ENCODE results near the gene TMEM127.
"Not testable (repeated sequence)": the region's sequence is repeated elsewhere in the genome, so short reads cannot be mapped to it uniquely, and the experiment has no call there.

The TMEM127 gene

GRCh38 chr2:96262306-96262705 lies 3.5 kb downstream of the TMEM127 start:
- DNase-seq, result no peak

DNA sequence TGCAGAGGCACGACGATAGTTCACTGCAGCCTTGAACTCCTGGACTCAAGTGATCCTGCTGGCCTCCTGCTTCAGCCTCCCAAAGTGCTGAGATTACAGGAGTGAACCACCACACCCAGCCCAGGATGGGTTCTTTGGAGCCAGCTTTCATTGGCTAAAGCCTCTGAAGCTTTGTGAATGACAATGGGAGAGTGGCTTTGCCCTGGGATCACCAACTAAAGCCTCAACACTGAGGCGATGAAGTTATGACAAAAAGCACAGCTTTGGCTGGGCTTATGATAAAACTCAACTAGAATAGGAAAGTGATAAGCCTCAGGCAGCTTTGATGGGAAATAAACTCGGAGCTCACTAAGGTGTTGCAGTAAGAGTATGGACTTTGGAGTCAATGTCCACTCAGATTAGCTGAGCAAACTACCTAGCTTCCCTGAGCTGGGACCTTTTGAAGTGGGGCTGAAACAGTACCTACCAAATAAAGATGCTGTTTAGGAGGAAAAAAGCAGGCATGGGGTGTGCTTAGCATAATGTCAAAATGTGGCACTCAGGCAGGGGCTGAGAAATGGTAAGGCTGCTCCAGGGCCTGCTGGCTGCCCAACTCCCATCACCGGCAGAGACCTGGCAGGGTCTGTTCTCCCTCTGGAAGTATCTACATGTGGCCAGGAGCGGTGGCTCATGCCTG lies 4.3 kb downstream of the TMEM127 start:
- no peak for DNase-seq

GRCh38 chr2:96260387-96261260 lies 5.2 kb downstream of the TMEM127 start:
- DNase-seq, result no peak

- DNase-seq, result no peak
Measured at GRCh38 chr2:96259497-96259921, 6.3 kb downstream of the TMEM127 start.

DNA sequence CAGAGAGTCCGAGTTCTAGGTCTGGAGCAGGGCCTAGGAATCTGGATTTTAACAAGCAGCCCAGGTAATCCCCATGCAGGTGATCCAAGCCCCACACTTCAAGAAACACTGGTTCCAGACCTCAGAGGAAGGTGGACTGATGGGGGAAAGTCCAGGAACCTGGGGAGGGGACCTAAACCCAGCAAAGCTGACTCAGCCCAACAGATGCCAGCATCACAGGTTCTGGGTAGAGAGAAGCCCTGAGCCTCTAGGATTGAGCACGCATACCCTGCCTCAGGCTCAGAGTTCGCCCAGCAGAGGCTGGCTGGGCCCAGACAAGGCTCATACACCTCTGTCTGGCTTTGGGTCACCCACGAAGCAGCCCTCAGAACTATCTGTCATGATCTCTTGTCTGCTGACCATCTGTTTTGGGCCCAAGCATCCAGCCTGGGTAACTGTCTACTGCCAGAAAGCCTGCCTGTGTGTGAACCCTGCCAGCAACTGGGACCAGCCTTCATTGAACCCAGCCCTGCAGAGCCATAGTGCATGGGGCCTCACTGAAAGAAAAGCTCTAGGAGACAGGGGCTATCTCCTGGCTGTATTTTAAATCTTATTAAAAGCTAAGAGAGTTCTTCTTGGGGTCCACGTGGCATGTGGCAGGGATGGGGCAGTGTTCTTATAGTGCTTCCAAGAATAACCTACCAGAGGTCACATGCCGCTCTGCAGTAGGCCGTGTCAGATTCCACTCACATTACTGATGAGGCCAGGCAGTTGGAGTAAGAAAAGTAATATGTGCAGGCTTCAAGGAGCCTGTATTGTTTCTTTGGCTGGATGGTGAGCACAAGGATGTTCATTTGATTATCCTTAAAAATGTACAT lies 7.4 kb downstream of the TMEM127 start:
- no peak for DNase-seq

- not testable (repeated sequence) for DNase-seq
Measured at GRCh38 chr2:96257744-96258143, 8.1 kb downstream of the TMEM127 start.

DNA sequence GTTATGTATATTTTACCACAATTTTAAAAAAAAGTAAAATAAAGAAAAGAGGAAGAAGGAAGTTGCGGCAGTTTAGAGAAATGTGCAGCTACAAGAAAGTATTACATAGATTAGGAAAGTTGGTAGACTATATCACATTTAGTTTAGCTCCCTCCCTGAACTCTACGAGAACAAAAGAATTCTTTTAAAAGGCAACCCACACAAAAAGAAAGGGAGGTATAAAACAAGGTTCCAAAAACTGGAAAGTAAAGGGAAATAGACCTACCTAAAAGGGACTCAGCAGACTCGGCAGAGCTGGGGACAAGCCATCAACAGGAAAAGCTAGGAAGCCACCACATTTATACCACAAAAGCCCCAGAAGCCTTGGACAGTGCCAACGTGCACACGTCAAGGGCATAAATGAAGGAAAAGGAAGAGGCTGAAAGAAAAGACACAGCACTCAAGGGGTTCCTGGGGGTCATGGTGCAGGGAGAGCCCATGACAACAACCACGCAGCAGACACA lies 9.1 kb downstream of the TMEM127 start:
- no peak for DNase-seq

GRCh38 chr2:96254571-96254970 lies 11.2 kb downstream of the TMEM127 start:
- no peak for DNase-seq

DNA sequence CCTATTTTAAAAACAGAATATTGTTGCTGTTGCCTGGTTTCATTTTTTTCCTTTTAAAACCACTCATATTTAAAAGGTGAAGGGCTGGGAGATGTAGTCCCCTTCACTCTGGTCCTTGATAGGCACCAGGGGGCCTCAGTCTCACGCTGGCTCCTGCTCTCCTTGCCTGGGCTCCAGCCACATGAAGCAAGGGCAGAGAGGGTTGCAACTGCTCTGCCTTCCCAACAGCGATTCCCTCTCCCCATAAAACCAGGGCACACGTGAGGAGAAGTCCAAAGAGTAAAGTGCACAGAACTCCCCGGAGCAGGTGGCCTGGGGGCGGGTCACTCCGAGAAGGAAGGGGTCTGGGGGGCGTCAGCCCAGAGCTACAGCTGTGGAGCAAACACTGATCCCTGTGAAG lies 12.8 kb downstream of the TMEM127 start:
- no peak for DNase-seq

DNA sequence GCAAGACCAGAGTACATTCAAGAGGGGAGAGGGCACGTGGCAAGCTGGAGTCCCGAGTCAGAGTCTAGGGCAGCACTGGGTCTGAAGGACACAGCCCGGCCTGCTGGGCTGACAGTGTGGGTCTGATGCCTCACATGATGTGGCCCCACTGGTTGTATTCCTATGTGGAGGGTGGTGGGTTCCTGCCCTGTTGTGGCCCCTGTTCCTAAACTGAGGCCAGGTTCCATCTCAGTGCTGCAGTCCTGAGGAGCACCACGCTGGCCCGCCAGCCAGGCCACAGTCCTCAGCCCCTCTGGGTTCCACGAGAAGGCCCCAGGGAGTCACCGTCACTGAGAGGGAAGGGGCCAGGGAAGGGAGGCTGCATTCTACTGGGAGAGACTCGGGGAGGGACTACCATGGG lies 13.3 kb downstream of the TMEM127 start:
- DNase-seq, result no peak

- DNase-seq, result no peak
Measured at GRCh38 chr2:96251721-96252292, 14.0 kb downstream of the TMEM127 start.

GRCh38 chr2:96250188-96250587 lies 15.6 kb downstream of the TMEM127 start:
- DNase-seq, result no peak

DNA sequence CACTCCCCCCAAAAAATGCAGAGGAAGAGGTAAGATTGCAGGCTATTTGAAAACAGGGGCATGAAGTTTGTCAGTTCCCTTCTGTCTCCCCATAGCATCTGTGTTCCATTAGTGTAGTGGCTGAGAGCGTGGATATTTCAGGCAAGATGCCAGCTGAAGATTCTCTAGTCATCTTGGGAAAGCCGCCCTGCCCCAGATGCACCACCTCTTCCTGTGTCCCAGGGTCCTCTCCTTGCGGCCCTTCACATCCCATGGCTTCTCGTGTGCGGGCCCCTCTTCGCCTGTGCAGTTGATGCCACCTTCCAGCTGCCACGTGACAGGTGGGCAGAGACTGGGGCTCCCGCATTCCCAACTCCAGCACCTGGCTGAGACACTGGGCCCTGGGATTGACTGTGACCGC lies 16.1 kb downstream of the TMEM127 start:
- DNase-seq, result no peak

DNA sequence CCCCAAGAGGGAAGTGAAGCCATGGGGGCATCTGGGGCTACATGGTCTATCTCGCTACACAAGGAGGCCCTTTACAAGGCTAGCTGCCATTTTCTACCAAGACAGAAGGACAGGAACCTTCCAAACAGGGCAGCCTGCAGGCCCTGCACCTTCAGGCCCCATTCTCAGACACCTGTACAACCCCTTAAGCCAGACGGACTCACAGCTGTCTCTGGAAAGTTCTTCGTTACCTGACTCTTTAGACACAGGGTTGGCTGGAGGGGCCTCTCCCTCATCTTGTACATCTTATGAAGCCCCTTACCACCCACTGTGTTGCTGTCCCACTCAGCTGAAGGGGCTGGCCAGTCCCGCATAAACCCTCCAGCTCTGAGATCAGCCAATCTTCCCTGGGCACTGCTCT lies 17.2 kb downstream of the TMEM127 start:
- no peak for DNase-seq

GRCh38 chr2:96247896-96248295 lies 17.9 kb downstream of the TMEM127 start:
- no peak for DNase-seq

DNA sequence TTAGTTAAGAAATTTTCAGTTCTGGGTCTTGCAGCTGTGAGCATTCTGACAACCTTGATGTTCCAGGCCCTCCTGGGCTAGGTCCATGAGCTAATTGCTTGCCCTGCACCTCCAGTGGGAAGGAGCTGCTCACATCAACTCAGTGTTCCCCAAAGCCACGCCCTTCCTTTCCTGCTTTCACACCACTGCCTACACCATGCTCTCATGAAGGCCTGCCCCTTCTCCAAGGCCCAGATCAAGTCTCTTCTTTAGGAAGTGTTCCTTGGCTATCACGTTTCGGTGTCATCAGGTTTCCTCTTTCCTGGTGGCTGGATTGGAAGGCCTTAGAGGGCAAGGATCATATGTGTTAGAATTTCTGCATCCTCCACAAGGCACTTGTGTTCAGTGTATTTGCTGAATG lies 18.8 kb downstream of the TMEM127 start:
- no peak for DNase-seq

DNA sequence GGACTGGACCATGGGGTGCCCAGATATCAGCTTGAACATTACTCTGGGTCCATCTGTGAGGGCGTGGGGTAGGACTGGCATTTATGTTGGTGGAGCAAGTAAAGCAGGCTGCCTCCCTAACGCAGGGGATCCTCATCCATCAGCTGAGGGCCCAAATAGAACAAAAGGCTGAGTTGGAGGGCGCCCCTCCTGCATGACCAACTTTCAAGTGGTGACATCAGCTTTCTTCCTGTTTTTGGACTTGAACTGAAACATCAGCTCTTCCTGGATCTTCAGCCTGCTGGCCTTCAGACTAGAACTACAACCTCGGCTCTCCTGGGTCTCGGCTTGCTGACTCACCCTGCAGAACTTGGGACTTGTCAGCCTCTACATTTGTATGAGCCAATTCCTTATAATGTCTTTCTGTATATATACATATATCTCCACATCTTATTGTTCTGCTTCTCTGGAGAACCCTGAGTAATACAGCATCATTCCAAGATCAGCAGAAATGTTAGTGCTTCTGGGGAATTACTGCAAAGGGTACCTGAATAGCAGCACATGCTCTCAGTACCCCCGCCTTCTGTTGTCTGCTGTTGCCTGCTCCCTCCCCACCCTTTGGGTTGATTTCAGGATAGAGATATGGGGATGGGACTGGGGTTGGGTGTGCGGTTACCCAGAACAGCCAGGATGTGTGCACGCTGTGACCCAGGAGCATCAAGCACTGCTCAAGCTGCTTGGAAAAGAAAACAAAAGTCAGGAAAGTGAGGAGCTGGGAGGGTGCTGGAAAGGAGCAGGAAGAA lies 20.0 kb downstream of the TMEM127 start:
- no peak for DNase-seq

DNA sequence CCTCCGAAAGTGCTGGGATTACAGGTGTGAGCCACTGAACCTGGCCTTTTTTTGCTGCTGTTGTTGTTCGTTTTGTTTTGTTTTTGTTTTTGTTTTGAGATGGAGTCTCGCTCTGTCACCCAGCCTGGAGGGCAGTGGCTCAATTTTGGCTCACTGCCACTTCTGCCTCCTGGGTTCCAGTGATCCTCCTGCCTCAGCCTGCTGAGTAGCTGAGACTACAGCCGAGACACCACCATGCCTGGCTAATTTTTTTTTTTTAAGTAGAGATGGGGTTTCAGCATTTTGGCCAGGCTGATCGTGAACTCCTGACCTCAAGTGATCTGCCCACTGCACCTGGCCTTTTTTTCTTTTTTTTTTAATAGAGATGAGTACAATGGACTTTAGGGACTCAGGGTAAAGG lies 22.0 kb downstream of the TMEM127 start:
- DNase-seq, result no peak

- peak; percentile 37 for DNase-seq
Measured at GRCh38 chr2:96241900-96242611, 23.7 kb downstream of the TMEM127 start.

DNA sequence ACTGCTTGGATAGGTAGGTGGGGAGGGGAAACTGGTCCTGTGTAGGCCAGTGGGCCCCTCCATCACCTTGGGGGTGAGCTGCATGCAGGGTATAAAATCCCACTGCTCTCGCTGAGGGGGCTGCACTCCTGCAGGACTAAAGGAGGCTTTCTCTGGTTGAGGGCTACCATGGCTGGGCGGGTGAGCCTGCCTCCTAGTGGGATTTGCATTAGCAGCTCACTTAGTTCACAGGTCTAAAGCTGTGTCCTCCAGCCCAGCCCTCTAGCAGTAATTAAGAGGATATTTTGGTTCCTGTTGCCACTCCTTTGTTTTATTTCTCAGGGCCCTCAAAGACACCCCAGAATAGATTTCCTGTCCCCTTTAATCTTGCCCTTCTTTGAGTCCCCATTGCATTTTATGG lies 24.6 kb downstream of the TMEM127 start:
- DNase-seq, result no peak

- no peak for DNase-seq
Measured at GRCh38 chr2:96240341-96241038, 25.3 kb downstream of the TMEM127 start.
